ENCODE measurements around the gene PTPRE.

Gene PTPRE

DNA sequence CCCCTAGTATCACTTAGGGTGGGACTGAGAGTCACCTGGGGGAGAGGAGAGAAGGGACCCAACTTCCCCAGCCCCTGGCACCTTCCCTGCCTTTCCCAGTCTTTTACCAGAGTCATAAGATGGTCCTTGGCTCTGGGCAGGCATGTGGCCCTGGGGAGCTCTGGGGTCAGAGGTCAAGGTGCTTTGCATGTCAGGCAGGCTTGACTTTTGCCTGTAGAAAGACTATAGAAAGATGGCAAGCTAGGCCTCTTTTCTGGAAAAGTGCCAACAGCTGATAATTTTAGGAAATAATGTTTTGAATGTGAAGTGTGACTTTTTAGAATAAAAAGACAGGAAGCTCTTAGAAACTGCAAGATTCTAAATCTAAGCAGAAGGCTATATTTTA, 151.8 kb downstream of the PTPRE start:
- Histone ChIP-seq H3K4me3 (ENCODE audit: low read length, poor library complexity, severe bottlenecking) (no peak overlapping the region), H3K27me3 (ENCODE audit: insufficient read depth, low read length, poor library complexity, severe bottlenecking) (no peaks in the 10 kb centered on the region), H3K9me3 (ENCODE audit: insufficient read depth, low read depth, low read length) (no peaks in the 10 kb centered on the region), H3K9me2 (replicated peaks; ENCODE audit: low read depth, low read length) (no peaks in the 10 kb centered on the region), H3F3A (ENCODE audit: low read depth) (peaks cover 6% of the 10 kb centered on the region), H3K4me2 (ENCODE audit: low read depth, low read length, poor library complexity, severe bottlenecking) (no peak overlapping the region), H4K20me1 (ENCODE audit: insufficient read depth, low read length, poor library complexity, severe bottlenecking) (no peaks in the 10 kb centered on the region), H3K36me3 (ENCODE audit: insufficient read depth, low read length) (peaks cover 48% of the 10 kb centered on the region; the same call in 1 of the 2 replicates), H2AFZ (ENCODE audit: low read length) (no peak overlapping the region), H3K9ac (ENCODE audit: low read depth, low read length, poor library complexity, severe bottlenecking) (no peak overlapping the region), H3K79me2 (ENCODE audit: insufficient read depth, low read length) (no peaks in the 10 kb centered on the region; the same call in 1 of the 2 replicates), H3K4me1 (ENCODE audit: insufficient read depth, low read length, poor library complexity, severe bottlenecking) (peaks cover 33% of the 10 kb centered on the region)
- no peak for TF ChIP-seq EZH2phosphoT487 (IDR thresholded peaks at IDR 0.05; ENCODE audit: borderline replicate concordance)
- TF ChIP-seq, protein P1, sequence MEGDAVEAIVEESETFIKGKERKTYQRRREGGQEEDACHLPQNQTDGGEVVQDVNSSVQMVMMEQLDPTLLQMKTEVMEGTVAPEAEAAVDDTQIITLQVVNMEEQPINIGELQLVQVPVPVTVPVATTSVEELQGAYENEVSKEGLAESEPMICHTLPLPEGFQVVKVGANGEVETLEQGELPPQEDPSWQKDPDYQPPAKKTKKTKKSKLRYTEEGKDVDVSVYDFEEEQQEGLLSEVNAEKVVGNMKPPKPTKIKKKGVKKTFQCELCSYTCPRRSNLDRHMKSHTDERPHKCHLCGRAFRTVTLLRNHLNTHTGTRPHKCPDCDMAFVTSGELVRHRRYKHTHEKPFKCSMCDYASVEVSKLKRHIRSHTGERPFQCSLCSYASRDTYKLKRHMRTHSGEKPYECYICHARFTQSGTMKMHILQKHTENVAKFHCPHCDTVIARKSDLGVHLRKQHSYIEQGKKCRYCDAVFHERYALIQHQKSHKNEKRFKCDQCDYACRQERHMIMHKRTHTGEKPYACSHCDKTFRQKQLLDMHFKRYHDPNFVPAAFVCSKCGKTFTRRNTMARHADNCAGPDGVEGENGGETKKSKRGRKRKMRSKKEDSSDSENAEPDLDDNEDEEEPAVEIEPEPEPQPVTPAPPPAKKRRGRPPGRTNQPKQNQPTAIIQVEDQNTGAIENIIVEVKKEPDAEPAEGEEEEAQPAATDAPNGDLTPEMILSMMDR (conservative IDR thresholded peaks at IDR 0.05; ENCODE audit: low read length): no peak

DNA sequence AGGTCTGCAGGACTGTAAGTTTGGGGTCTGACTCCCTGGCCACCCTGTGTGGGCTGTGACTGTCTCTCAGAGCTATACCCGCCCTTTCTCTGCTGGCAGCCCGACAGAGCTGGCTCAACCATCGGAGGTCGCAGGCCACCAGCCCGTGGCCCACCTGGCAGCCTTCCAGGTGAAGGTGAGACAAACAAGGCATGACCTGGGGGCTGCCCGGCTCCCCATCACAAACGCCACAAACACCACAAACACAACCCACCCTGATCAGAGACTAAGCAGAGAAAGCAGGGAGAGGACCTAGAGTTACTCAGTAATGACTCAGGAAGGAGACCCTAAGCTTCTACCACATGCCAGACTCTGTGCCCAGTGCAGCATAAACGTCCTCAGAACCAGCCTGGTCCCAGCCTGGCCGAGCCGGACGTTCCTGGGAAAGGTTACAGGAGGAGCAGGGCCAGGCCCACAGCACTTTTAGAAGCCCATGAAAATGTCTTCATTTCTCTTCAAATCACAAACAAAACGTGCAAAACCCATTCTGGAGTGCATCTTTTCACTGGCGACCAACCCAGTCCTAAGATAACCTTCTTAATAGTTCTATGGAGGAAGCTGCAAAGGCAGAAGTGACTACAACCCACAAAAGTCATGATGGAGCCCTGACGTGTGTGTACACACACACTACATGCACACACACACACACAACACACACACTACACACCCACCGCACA, 152.5 kb downstream of the PTPRE start:
- H3K4me2 ChIP-seq (ENCODE audit: low read depth, low read length, poor library complexity, severe bottlenecking): no peak overlapping the region
- TF ChIP-seq, protein P1 (conservative IDR thresholded peaks at IDR 0.05; ENCODE audit: low read length): no peak
- no peak for TF ChIP-seq EZH2phosphoT487 (IDR thresholded peaks at IDR 0.05; ENCODE audit: borderline replicate concordance)
- H3K4me3 ChIP-seq (ENCODE audit: low read length, poor library complexity, severe bottlenecking): no peak overlapping the region
- no peak overlapping the region for H2AFZ ChIP-seq (ENCODE audit: low read length)
- H3K36me3 ChIP-seq (ENCODE audit: insufficient read depth, low read length): peaks cover 48% of the 10 kb centered on the region; the same call in 1 of the 2 replicates
- peaks cover 7% of the 10 kb centered on the region for H3F3A ChIP-seq (ENCODE audit: low read depth)
- H3K79me2 ChIP-seq (ENCODE audit: insufficient read depth, low read length): no peaks in the 10 kb centered on the region; the same call in 1 of the 2 replicates
- no peaks in the 10 kb centered on the region for H3K9me3 ChIP-seq (ENCODE audit: insufficient read depth, low read depth, low read length)
- peaks cover 36% of the 10 kb centered on the region for H3K4me1 ChIP-seq (ENCODE audit: insufficient read depth, low read length, poor library complexity, severe bottlenecking)
- H4K20me1 ChIP-seq (ENCODE audit: insufficient read depth, low read length, poor library complexity, severe bottlenecking): no peaks in the 10 kb centered on the region
- H3K9me2 ChIP-seq (replicated peaks; ENCODE audit: low read depth, low read length): no peaks in the 10 kb centered on the region
- no peaks in the 10 kb centered on the region for H3K27me3 ChIP-seq (ENCODE audit: insufficient read depth, low read length, poor library complexity, severe bottlenecking)
- H3K9ac ChIP-seq (ENCODE audit: low read depth, low read length, poor library complexity, severe bottlenecking): no peak overlapping the region

DNA sequence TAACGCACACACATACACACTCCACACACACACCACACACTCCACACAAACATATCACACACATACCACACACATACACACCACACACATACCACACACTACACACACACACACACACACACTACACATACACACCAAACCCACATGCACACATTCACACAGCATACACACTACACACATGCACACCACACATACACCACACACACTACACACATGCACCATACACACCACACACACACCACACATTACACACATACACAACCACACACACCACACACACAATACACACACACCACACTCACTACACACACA, 153.0 kb downstream of the PTPRE start:
- Histone ChIP-seq H4K20me1 (ENCODE audit: insufficient read depth, low read length, poor library complexity, severe bottlenecking) (no peaks in the 10 kb centered on the region), H3K79me2 (ENCODE audit: insufficient read depth, low read length) (no peaks in the 10 kb centered on the region; the same call in 1 of the 2 replicates), H3K36me3 (ENCODE audit: insufficient read depth, low read length) (peaks cover 44% of the 10 kb centered on the region; the same call in 1 of the 2 replicates), H2AFZ (ENCODE audit: low read length) (no peak overlapping the region), H3F3A (ENCODE audit: low read depth) (peaks cover 7% of the 10 kb centered on the region), H3K9ac (ENCODE audit: low read depth, low read length, poor library complexity, severe bottlenecking) (no peak overlapping the region), H3K9me3 (ENCODE audit: insufficient read depth, low read depth, low read length) (no peaks in the 10 kb centered on the region), H3K4me2 (ENCODE audit: low read depth, low read length, poor library complexity, severe bottlenecking) (no peak overlapping the region), H3K4me1 (ENCODE audit: insufficient read depth, low read length, poor library complexity, severe bottlenecking) (peaks cover 41% of the 10 kb centered on the region), H3K4me3 (ENCODE audit: low read length, poor library complexity, severe bottlenecking) (no peak overlapping the region), H3K9me2 (replicated peaks; ENCODE audit: low read depth, low read length) (no peaks in the 10 kb centered on the region), H3K27me3 (ENCODE audit: insufficient read depth, low read length, poor library complexity, severe bottlenecking) (no peaks in the 10 kb centered on the region)
- TF ChIP-seq EZH2phosphoT487 (IDR thresholded peaks at IDR 0.05; ENCODE audit: borderline replicate concordance): no peak
- TF ChIP-seq, protein P1 (conservative IDR thresholded peaks at IDR 0.05; ENCODE audit: low read length): no peak

Data from Loucy (cell line).